Left cardiac atrium (tissue), 4 donors: ENCODE results near the gene MAPRE2. TPM values are rescaled to one million over a fixed set of nuclear protein-coding genes. Genes with fewer than 3 reads are reported as not detected.
A peak's percentile ranks its signal among the peaks of the same experiment; 100 is the strongest.

ENCODE experiments used
- ATAC-seq, 2 donors: fragments of 200-7000 bp; cut with Tn5 transposase; one replicate each; pipeline ENCODE4 v1.9.1; 2020; ENCODE audit warnings: mild to moderate bottlenecking in 2 of 2, moderate library complexity in 2 of 2
- DNase-seq: peaks from one replicate; pipeline ENCODE4 v3.0.0-alpha.2; 2020
- intact Hi-C, 2 donors: fragments of 100-400 bp; cut with DNase I; formaldehyde crosslinking; loops; one replicate each; pipeline versions ENCODE4 v1.14.1 to v1.15.1; 2022 to 2023
- total RNA-seq, 2 donors: library from RNA; stranded (reverse); fragmentation: NEBNext Ultra II Directional; extraction: Animal tissue kit (Norgen Biotek cat#: 25700); gene quantifications; one replicate each; pipeline ENCODE4 v1.2.1, GENCODE V29; 2021
- donor health status: DM: no; HTN: yes; CAD: no.
- donor health status: DM: no; HTN: yes; CAD: no; lungs with severe emphysema.
- donor health status: DM: yes; HTN: yes; CAD: no.
- donor health status: Dilated cardiomyopathy.

The MAPRE2 gene
- total RNA-seq, 2 donors from 2014 or later, result 67.1 to 83.4 TPM

DNA sequence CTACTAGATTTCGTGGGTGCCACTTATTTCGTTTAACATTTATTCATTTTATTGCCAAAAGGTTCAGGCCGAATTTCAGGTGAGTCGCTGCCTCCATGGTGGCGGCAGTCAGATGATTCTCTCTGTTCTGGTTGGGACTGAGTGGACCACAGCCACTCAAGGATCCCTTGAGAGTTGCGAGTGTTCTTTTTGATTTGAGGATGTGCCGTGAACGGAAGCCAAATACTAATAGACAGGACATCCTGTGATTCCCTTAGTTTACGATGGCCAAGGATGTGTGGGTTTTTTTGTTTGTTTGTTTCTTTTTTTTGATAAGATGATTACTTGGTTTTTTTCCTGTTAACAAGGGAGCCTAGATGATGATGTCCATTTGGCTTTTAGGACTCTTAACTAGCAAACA lies 13.2 kb downstream of the MAPRE2 start:
- intact Hi-C loops, result no loop called here
- ATAC-seq (no peak), DNase-seq (no peak)

DNA sequence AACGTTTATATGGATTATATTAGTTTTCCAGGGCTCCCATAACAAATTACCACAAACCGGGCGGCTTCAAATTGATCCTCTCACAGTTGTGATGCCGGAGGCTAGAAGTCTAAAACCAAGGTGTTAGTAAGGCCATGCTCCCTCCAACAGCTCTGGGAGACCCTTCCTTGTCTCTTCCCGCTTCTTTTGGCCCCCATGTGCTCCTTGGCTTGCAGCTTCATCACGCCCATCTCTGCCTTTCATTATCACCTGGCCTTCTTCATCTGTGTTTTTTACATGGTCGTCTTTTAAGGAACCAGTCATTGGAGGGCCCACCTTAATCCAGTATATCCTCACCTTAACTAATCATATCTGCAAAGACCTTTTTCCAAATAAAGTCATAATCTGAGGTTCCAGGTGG lies 13.9 kb downstream of the MAPRE2 start:
- ATAC-seq (no peak), DNase-seq (no peak)
- intact Hi-C loops, result no loop called here

DNA sequence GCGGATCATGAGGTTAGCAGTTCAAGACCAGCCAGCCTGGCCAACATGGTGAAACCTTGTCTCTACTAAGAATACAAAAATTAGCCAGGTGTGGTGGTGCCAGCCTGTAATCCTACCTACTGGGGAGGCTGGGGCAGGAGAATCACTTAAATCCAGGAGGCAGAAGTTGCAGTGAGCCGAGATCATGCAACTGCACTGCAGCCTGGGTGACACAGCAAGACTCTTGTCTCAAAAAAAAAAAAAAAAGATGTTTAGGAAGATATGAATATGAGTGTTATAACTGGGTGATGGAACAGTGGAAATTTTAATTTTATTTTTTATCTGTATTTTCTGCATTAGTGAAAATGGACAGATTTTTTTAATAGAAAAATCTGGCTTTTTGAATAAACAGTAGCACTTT lies 14.5 kb downstream of the MAPRE2 start:
- intact Hi-C loops, result no loop called here
- no peak for ATAC-seq

DNA sequence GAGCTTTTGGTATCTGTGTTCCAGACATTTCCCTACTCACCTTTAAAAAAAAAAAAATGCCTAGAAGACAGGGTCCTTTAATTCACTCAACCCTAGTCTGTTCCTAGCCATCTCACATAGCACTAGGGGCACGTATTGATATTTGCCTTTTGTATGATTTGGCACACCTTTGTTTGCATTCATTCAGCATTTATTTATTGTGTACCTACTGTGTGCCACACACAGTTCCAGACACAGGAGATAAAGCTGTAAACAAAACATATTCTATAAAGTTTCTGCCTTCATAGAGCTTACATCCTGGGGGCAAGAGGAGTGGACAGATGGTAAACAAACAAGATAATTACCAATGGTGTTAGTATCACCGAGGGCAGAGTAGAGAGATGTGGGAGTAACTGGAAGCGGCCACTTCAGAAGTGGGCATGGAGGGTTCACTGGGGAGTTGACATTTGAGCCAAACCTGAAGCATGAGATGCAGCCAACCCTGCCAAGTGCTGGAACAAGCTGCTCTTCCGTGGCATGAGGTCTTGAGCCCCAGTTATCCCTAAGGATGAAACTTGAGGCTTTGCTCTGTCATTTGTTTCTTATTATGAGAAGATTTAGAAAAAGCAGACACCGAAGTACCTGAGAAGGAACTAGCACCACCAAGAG lies 18.2 kb downstream of the MAPRE2 start:
- DNase-seq, result no peak
- peak in 1 of 2 donors; percentile 40 for ATAC-seq
- intact Hi-C loops, result no loop called here

More for the DNA sequence above, 14.5 kb downstream of the MAPRE2 start:
- DNase-seq, result no peak

DNA sequence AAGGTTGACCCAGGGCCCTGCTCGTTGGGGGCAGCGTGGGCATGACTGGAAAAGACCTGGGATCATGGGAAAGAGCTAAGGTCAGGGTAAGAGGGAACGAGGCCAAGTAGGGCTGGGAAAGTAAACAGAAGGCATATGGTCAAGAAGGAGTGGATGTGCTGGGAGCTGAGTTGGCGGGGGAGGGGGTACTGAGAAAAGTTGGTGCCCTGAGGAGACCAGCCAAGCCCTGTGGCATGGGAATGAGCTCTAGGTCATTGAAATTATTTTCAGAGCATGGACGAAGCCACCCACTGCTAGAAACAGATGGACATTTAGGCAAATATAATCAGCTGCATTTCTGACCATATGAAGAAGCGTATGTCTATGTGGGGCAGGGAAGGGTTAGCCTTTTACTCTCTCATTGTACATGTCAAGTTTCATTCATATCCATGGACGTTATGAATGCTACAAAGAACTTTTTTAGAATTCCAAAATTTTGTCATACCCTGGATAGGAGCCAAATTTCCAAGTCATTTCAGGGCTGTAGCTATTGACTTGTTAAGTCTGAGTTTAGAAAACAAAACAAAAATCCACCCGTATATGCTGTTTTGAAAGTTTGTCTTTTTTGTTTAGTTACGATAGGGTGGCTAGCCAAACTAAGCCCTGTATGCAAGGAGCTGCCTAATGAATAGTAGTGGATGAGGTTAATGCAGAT lies 19.1 kb downstream of the MAPRE2 start:
- peak; percentile 16 to 23 for ATAC-seq
- intact Hi-C loops, result no loop called here
- no peak for DNase-seq

DNA sequence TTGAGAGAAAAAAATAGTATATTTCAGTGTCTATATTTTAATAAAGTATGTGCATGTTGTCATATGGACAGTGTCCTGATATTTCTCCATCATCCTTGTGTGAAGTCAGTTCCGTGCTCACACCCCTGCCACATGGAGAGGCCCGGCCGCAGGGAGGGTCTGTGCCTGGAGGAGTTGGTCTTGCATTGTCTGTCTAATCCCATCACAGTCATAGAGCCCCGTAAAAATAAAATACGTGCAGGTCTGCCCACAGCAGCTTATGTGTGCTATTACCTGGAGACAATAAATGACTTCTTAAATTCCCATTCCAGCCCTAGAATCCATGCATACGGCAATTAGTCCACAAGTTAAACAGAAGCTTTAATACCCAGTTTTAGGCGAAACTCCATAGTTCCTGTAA lies 20.1 kb downstream of the MAPRE2 start:
- intact Hi-C loops, result no loop called here
- DNase-seq (no peak), ATAC-seq (no peak)

DNA sequence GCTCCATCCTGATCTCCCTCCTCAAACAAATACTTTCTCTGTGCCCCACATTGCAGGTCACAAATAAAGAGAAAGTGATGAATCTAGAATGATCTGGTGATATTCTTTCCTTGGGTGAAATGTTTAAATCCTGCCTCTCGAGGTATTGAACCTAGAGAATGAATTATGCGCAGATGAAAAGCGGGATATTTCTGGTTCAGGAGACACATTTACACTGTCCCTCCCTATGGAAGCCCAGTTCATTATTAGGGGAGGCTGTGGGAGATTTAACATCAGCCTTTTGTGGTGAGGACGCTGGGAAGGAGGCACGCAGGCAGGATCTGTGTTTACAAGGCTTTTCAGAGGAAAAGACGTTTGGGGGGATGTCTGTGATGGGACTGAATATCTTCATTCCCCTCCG lies 20.6 kb downstream of the MAPRE2 start:
- DNase-seq (no peak), ATAC-seq (no peak)
- intact Hi-C loops, result no loop called here

DNA sequence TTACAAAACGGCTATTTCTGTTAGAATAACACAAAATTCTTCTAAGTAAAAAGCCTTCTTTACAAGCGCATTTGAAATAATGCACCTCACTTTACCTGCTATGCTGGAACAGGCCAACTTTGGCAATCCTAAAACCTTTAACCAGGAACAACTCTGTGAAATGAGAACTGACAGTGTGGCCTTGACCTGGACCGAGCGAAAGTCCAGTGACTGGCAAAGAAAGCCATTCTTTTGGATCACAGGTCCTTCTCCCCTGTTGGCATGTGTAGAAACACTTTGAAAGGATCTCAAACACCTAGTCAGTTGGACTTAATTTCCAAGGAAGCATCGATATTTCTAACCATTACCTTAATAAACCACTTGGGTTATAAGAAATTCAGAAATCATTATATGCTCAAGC lies 21.2 kb downstream of the MAPRE2 start:
- no peak for DNase-seq
- intact Hi-C loops, result no loop called here
- no peak for ATAC-seq

DNA sequence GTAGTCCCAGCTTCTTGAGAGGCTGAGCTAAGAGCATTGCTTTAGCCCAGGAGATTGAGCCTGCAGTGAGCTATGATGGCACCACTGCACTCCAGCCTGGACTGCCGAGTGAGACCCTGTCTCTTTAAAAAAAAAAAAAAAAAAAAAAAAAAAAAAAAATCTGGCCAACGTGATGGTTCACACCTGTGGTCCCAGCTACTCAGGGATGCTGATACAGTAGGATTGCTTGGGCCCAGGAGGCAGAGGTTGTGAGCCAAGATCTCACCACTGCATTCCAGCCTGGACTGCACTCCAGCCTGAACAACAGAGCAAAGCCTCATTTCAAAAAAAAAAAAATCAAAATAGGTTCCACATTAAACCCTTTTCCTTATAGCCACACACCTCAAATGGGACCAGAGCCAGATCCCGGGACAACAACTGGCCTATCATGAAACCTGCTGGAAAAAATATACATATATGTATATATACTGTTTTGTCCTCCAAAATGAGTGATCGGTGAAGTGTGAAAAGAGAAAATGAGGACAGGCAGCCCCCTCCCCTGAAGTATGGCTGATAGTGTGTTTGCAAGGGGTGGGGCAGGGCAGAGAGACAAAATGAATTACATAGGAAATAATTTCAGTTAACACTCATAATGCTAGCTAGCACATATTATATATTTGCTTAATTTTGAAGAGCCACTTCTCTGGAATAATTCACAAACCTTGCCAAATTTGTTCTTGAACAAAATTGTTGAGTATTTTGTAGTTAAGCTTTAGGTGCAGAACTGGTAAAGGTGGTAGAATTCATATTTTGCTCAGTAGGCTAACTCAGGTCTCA lies 22.9 kb downstream of the MAPRE2 start:
- no peak for DNase-seq
- no peak for ATAC-seq
- intact Hi-C loops, result no loop called here

DNA sequence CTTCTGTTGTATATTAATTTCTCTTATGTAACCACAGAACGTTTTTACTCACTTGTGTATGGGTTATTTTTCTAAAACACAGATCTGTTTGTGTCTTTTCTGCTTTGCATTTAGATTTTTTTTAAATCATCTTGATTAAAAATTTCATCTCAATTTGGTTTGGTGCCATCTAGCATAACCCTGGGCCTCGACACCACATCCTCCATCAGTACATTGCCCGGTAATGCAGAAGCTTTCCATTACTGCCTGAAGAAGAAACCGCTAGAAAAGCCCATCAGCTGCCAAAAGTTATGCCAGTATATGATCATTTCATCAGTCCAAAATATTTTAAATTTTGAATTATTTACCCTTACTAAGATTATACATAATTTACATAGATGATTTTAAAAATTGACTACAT lies 26.2 kb downstream of the MAPRE2 start:
- ATAC-seq (no peak), DNase-seq (no peak)
- intact Hi-C loops, result no loop called here

DNA sequence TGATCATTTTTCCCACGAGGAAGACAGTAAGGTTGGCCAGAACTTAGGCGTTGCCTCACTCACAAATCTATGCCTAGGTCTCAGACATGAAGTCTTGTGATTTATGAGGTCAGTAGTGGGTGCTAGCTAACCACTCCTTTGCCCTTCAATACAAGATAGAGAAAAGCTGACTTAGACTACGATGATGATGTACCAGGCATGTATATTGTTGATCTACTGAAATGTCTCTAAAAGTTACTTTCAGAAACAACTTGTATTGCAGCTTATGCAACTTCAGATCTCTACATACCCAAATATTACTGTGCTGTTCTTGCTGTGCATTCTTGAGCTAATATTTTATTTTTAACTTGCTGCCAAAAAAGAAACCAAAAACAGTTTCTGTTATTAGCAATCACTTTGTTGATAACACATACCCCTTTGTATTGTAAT lies 30.6 kb downstream of the MAPRE2 start:
- intact Hi-C loops, result no loop called here
- no peak for DNase-seq
- peak; percentile 24 to 80 for ATAC-seq

DNA sequence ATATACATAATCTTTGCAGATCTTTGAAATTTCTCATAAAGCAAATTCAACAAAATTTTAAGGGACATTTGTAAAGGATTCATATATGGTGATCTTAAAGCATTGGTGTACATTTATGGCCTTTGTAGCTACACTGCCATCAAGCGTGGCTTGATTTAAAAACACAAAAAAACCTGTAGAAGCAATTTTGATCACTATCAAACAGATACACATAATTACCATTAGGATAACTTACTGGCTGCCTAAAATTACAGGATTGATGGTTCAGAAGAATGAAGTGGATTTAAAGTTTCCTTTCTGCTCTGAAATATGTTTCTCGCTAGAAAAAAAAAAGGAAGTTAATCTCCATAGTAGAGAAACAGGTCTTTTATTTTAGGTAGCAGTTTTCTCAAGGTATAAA lies 31.4 kb downstream of the MAPRE2 start:
- DNase-seq, result no peak
- intact Hi-C loops, result no loop called here
- ATAC-seq, result no peak

DNA sequence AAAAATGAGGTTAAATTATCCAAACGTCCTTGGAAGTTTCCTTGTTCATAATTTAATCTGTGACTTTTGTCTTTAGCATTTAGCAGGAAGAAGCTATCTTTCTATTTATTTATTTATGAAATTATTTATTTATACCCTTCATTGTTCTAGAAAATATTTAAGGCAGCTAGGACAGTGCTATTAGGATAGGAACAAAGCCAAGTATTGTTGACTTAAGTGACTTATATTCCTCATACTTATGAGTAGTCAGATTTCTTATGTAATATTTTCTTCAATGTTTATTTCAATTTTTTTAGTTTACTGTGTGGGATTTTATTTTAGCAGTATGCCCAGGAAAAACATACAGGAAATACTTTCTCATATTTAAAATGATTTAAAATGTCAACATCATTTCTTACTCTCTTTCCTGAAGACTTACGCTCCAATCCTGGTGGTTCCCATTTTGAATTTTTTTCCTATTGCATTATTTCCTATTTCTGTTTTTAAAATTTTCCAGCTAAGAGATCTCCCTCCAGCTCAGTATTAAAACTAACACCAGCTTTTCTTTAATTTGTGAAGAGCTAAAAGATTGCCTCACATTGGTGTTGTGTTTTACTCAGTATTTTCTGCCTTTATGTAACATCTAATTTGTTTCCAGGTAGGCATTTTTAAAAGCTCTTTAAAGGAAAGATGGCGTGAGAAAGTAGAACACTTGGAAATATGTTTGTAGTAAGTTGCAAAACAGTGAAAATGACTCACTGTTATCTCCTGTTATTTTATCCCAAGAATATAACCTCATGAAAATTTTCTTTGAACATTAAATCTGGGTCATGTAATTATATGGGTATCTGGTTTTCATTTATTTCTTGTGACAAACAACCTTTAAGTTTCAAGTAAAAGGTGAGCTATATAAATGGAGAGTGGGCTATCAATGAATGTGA lies 32.2 kb downstream of the MAPRE2 start:
- DNase-seq, result no peak
- intact Hi-C loops, result no loop called here
- ATAC-seq, result peak in 1 of 2 donors; percentile 23

DNA sequence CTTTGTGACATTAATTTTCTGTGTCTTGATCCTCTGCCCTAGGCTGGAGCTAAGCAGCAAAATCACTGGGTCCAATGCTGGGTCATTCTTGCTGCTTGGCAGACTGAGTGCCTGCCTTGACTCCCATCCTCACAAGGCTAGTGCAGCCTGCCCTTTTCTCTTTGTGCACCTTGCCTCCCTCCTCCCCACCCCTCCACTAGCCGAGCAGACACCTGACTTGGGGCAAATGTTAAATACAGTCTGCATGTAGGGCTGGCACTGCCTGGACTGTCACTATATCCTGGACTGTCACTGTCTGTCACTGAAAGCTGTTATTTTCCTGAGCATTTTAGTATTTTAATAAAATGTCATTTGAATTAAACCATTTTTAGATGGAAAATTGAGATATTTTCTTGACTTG lies 33.4 kb downstream of the MAPRE2 start:
- ATAC-seq (peak in 1 of 2 donors; percentile 12), DNase-seq (no peak)
- intact Hi-C loops, result no loop called here

DNA sequence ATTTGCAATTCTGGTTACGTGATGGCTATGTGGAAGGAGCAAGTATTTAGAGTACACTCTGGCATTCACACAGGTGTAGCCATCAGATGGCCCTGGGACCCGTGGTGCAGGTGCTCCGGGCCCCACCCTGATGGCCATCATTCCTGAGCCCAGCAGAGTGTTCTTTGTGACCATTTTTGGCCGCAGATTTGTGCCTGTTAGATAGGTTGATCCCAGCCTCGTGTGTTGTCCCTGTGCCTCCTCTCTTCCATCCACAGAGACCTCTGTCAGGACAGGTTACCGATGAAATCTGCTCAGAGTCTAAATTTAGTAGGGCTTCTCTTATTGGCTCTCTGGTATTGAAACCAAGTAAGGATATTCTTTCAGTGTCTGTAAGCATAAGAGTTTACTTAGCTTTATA lies 33.9 kb downstream of the MAPRE2 start:
- ATAC-seq, result peak; percentile 71 to 75
- no peak for DNase-seq
- intact Hi-C loops, result no loop called here

DNA sequence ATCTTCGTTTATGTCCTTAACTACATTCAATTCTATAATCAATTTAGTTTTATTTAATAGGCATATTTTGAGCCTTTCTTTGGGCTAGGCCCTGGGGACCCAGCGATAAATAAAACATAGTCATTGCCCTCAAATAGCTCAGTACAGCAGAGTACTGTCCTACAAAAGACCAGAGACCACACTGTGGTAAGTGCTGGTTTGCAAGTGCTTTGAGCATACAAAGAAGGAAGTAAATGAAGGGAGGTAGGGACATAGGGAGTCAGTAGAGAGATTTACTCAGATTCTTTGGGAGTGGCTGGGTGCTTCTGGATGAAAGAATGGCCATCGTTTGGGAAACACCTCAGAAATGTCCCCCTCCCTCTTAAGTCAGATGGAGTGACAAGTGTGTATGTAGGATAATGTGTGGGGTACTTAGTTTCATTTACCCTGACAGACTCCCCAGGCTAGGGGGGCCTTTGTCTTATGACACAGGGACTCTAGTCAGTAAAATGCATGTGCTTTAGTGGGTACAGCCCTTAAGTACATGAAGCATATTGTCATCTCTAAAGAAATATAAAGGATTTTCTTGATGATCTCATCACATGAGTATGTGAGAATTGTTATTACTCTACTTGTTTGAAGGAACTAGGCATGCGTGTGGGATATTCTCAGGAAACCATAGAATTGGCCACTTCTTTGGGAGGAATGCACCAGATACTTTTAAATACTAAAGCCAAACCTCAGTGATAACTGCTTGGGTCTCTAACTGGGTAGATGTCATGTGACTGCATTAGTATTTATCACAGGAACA lies 35.1 kb downstream of the MAPRE2 start:
- ATAC-seq (no peak), DNase-seq (no peak)
- intact Hi-C loops, result no loop called here

DNA sequence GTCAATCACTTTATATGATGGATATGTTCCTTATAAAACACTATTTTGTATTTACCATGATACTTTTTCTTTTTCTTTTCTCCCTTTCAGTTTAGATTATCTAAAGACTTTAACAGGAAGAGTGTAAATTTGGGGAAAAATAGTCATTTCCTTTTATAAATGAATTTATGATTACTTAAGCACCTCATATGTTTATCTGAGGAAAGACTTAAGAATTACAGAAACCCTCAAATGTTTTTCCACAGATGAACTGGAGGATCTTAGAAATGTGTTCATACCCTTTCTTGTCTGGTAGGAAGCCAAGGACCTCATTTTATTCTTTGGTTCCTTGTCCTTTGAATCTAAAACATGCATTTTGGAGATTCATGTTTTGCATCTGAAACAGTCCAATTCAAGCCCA lies 36.7 kb downstream of the MAPRE2 start:
- DNase-seq (no peak), ATAC-seq (no peak)
- intact Hi-C loops, result no loop called here

DNA sequence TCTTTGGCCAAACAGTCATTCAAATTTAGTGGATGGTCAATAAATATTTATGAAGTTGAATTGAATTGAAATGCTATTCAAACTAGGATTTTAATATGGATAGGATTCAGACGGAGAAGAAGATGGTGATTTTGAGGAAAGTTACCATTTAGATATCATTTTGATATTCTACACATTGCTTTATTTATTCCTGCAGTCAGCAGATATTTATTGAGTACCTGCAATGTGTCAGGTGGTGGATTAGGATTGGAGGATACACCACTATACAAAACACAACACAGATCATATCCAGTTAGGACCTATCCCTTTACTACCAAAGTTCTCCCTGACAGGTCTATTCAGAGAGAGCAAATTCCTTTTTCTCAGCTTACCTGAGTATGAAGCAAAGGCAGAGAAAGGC lies 38.8 kb downstream of the MAPRE2 start:
- DNase-seq (no peak), ATAC-seq (no peak)
- intact Hi-C loops, result loop anchor here in 1 of 2 donors (5.0 kb wide), 1 partner anchor 38 kb away; the partner anchor contains the start of gene MAPRE2
